Gastroesophageal sphincter (tissue), 3 donors: Measurements from ENCODE around the gene AFF2.

Experiments used
- EP300 ChIP-seq: sonication (generic); formaldehyde crosslinking; IDR thresholded peaks from one replicate; pipeline ENCODE4 v1.6.1; 2017; ENCODE audit warnings: antibody characterized with exemption, mild to moderate bottlenecking
- POLR2A ChIP-seq, 2 donors: fragments of 450-650 bp; IDR thresholded peaks; one replicate each; pipeline ENCODE4 v1.6.1; 2017; ENCODE audit warnings: antibody characterized with exemption in 2 of 2, mild to moderate bottlenecking in 2 of 2, moderate library complexity in 1 of 2
- POLR2AphosphoS5 ChIP-seq: sonication (generic); formaldehyde crosslinking; IDR thresholded peaks from one replicate; pipeline ENCODE4 v1.6.1; 2017; ENCODE audit warnings: antibody characterized with exemption
- TF ChIP-seq, protein P1 (sequence below), 4 experiments: fragments of 200-600 bp in 2 of 4; fragments of 450-650 bp in 2 of 4; sonication (generic) in 1 of 4; IDR thresholded peaks; one replicate each; pipeline ENCODE4 v1.5.1; 2017 to 2019; ENCODE audit warnings: antibody characterized with exemption in 4 of 4, mild to moderate bottlenecking in 2 of 4, moderate library complexity in 2 of 4

GRCh38 chrX:148600581-148600980, 100.2 kb downstream of the AFF2 start:
- TF ChIP-seq, protein P1, sequence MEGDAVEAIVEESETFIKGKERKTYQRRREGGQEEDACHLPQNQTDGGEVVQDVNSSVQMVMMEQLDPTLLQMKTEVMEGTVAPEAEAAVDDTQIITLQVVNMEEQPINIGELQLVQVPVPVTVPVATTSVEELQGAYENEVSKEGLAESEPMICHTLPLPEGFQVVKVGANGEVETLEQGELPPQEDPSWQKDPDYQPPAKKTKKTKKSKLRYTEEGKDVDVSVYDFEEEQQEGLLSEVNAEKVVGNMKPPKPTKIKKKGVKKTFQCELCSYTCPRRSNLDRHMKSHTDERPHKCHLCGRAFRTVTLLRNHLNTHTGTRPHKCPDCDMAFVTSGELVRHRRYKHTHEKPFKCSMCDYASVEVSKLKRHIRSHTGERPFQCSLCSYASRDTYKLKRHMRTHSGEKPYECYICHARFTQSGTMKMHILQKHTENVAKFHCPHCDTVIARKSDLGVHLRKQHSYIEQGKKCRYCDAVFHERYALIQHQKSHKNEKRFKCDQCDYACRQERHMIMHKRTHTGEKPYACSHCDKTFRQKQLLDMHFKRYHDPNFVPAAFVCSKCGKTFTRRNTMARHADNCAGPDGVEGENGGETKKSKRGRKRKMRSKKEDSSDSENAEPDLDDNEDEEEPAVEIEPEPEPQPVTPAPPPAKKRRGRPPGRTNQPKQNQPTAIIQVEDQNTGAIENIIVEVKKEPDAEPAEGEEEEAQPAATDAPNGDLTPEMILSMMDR (IDR thresholded peaks at IDR 0.05), result no peak
- TF ChIP-seq POLR2A (IDR thresholded peaks at IDR 0.05) (no peak), EP300 (no peak), POLR2AphosphoS5 (no peak)
